Esophagus squamous epithelium (tissue), 4 donors: ENCODE measurements around the gene DLGAP4.

Experiments
- CTCF ChIP-seq, 6 experiments: fragments of 450-650 bp in 4 of 6; fragments of 200-600 bp in 2 of 6; sonication (generic) in 2 of 6; IDR thresholded peaks; one replicate each; pipeline ENCODE4 v1.5.1; 2016 to 2019; ENCODE audit warnings: antibody characterized with exemption in 6 of 6, mild to moderate bottlenecking in 4 of 6, moderate library complexity in 4 of 6
- POLR2A ChIP-seq, 4 donors: fragments of 450-650 bp; IDR thresholded peaks; one replicate each; pipeline ENCODE4 v1.6.1; 2017; ENCODE audit warnings: antibody characterized with exemption in 4 of 4, mild to moderate bottlenecking in 4 of 4, moderate library complexity in 3 of 4

GRCh38 chr20:36461600-36462439 is 155.7 kb downstream of the DLGAP4 start:
- TF ChIP-seq POLR2A (IDR thresholded peaks at IDR 0.05) (no peak), CTCF (IDR thresholded peaks at IDR 0.05) (no peak)
